HEK293T (cell line): ENCODE results near the gene RHBDD1.

Experiments used
- CTBP1 ChIP-seq: fragments of 450-650 bp; IDR thresholded peaks from 2 replicates; pipeline ENCODE4 v1.6.1; 2016; ENCODE audit warnings: borderline replicate concordance
- FOXM1 ChIP-seq: fragments of 450-650 bp; IDR thresholded peaks from 2 replicates; pipeline ENCODE4 v1.6.1; 2017; ENCODE audit warnings: mild to moderate bottlenecking, borderline replicate concordance
- HDGF ChIP-seq: fragments of 450-650 bp; IDR thresholded peaks from 2 replicates; pipeline ENCODE4 v1.6.1; 2017; ENCODE audit warnings: antibody characterized with exemption, borderline replicate concordance
- L3MBTL2 ChIP-seq: fragments of 450-650 bp; conservative IDR thresholded peaks from 2 replicates; pipeline ENCODE4 v1.6.1; 2016; ENCODE audit warnings: mild to moderate bottlenecking
- NFRKB ChIP-seq: fragments of 450-650 bp; IDR thresholded peaks from 2 replicates; pipeline ENCODE4 v1.6.1; 2016; ENCODE audit warnings: mild to moderate bottlenecking, moderate library complexity
- SP1 ChIP-seq: fragments of 450-650 bp; IDR thresholded peaks from 2 replicates; pipeline ENCODE4 v1.6.1; 2017
- SUZ12 ChIP-seq: fragments of 450-650 bp; IDR thresholded peaks from 2 replicates; pipeline ENCODE4 v1.6.1; 2016; ENCODE audit warnings: mild to moderate bottlenecking

DNA sequence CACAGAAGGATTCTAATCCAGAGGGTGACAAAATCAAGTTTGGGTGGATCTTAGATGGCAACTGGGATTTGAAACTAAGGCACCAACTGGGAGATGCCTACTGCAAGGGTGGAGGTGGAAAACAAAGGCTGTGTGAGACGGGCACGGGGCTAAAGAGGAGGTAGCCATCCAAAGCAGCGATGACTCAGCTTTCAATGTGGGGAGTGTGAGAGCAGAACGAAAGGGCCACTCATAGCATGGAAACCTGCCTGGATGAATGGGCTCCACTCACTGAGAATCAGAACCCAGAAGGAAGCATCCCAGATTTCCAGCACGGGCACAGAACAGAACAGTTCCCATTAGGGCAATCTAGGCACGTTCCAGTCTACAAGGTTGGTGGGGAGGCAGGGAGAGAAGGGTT is 168.6 kb downstream of the RHBDD1 start:
- TF ChIP-seq HDGF, result no peak
- TF ChIP-seq FOXM1, result no peak
- TF ChIP-seq L3MBTL2, result no peak
- no peak for TF ChIP-seq SUZ12
- no peak for TF ChIP-seq CTBP1
- no peak for TF ChIP-seq SP1
- TF ChIP-seq NFRKB, result no peak
